ENCODE data around the gene PTPRE. TPM values are rescaled to one million over a fixed set of nuclear protein-coding genes. Genes with fewer than 3 reads are reported as not detected.

The PTPRE gene
- total RNA-seq, 4 donors from 2014 or later = 10.2 to 46.8 (median 28.8) TPM

DNA sequence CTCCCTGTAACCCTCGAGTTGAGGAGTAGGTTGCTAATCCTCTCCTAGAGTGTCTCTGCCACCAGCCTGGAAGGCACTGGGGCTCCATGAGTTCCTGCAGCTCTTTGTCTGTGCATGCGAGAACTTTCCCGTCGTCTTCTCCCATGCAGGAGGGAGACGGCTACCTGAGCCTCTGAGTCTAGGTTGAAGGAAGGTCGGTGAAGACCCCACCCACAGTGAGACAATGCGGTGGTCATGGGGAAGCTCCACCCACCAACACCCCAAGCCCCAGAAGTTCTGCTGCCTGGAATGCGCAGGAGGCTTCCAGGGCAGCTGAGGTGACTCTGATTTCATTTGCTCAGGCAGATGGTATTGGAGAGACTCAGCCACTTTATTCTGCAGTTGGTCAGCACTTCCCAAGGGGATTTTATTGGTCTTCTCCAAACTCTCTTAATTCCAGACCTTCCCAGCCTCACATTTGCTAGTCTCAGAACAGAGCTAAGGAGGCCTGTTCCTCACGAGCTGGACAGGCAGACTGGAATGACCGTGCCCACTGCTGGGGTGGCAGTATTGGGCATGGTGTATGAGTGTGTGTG, 36.5 kb downstream of the PTPRE start:
- H3K27me3 ChIP-seq = no peaks in the 10 kb centered on the region
- H3K4me3 ChIP-seq = no peak overlapping the region
- no peak for DNase-seq (ENCODE audit: low spot score in 2 of 2)
- 79% methylated on average over 10 of the region's 10 CpGs for WGBS
- H3K9me3 ChIP-seq = no peaks in the 10 kb centered on the region
- H3K36me3 ChIP-seq = no peaks in the 10 kb centered on the region
- H3K27ac ChIP-seq = no peak overlapping the region
- H3K4me1 ChIP-seq = peaks cover 17% of the 10 kb centered on the region
- TF ChIP-seq, protein P1, sequence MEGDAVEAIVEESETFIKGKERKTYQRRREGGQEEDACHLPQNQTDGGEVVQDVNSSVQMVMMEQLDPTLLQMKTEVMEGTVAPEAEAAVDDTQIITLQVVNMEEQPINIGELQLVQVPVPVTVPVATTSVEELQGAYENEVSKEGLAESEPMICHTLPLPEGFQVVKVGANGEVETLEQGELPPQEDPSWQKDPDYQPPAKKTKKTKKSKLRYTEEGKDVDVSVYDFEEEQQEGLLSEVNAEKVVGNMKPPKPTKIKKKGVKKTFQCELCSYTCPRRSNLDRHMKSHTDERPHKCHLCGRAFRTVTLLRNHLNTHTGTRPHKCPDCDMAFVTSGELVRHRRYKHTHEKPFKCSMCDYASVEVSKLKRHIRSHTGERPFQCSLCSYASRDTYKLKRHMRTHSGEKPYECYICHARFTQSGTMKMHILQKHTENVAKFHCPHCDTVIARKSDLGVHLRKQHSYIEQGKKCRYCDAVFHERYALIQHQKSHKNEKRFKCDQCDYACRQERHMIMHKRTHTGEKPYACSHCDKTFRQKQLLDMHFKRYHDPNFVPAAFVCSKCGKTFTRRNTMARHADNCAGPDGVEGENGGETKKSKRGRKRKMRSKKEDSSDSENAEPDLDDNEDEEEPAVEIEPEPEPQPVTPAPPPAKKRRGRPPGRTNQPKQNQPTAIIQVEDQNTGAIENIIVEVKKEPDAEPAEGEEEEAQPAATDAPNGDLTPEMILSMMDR (IDR thresholded peaks at IDR 0.05) = no peak
- no peak for TF ChIP-seq POLR2A (IDR thresholded peaks at IDR 0.05)
- TF ChIP-seq POLR2AphosphoS5 (IDR thresholded peaks at IDR 0.05) = no peak
- no peak for TF ChIP-seq EP300 (IDR thresholded peaks at IDR 0.05)

DNA sequence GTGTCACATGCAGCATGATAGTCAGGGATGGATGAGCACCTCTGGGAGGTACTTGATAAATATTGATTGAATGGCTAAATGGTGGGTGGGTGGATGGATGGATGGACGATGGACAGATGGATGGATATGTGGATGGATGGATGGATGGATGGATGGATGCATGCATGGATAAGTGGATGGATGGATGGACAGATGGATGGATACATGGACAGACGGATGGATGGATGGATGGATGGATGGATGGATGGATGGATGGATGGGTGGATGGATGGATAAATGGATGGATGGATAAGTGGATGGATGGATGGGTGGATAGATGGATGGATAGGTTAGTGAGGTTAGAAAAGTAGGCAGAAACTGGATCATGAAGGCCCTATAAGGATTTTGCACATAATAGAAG, 37.4 kb downstream of the PTPRE start:
- H3K36me3 ChIP-seq = no peaks in the 10 kb centered on the region
- peaks cover 17% of the 10 kb centered on the region for H3K4me1 ChIP-seq
- H3K27me3 ChIP-seq = no peaks in the 10 kb centered on the region
- 86% methylated on average over 2 of the region's 2 CpGs for WGBS
- TF ChIP-seq POLR2AphosphoS5 (IDR thresholded peaks at IDR 0.05) (no peak), EP300 (IDR thresholded peaks at IDR 0.05) (no peak), POLR2A (IDR thresholded peaks at IDR 0.05) (no peak)
- TF ChIP-seq, protein P1 (IDR thresholded peaks at IDR 0.05) = no peak
- no peak overlapping the region for H3K27ac ChIP-seq
- no peak for DNase-seq (ENCODE audit: low spot score in 2 of 2)
- no peak overlapping the region for H3K4me3 ChIP-seq
- no peaks in the 10 kb centered on the region for H3K9me3 ChIP-seq

DNA sequence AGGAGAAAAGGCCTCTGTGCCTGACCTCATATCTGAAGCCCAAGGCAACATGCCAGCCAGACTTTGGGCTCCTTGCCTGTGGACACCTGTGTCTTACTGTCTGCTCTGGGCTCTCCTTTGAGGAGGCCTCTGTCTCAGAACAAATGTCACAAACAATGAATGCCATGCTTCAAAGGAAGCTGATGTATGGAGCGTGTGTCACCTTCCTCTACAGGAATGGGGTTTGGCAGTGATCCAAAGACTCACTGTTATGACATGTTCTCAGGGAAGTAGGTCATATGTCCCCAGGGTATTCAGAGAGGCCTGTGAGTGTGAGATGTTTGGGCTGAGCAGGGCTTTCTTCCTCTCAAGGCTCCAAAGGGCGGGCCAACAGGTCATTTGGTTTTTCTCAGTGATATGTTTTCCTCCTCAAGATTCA, 38.4 kb downstream of the PTPRE start:
- H3K27ac ChIP-seq = no peak overlapping the region
- WGBS = 51% methylated on average over 2 of the region's 2 CpGs
- DNase-seq (ENCODE audit: low spot score in 2 of 2) = no peak

DNA sequence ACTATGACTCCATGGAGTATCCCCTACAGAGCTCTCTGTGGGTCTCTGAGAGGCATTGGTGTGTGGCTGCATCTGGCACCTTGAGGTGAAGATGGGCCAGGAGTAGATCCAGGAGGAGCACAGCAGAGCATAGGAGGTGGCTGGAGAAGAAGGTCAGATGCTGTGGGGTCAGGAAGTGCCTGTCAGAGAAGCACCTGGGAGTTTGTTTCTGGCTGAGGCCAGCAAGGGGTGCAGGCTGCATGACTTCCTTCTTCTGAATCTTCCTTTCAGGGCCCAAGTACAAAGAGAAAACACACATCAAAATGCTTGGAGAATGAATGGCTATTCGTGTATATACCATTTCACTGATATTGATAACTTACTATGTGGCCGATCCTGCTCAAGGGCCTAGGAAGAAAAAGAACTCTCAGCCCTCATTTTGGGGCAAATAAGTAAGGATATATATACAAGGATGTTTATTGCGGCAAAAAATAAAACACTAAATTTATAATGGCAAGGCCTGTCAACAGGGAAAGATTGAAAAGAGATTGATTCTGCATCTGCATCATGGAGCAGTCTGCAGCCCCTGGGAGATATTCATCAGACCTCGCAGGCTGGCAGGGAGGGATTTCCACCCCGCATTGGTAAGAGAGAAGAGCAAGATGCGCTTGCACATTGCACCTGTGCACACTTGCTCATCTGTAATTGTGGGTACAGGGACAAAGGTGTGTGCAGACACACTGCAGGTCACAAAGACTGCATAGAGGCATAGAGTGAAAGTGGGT, 39.2 kb downstream of the PTPRE start:
- Histone ChIP-seq H3K27me3 (no peaks in the 10 kb centered on the region), H3K9me3 (no peaks in the 10 kb centered on the region), H3K36me3 (no peaks in the 10 kb centered on the region), H3K27ac (no peak overlapping the region), H3K4me1 (peaks cover 17% of the 10 kb centered on the region), H3K4me3 (no peak overlapping the region)
- WGBS = 84% methylated on average over 6 of the region's 6 CpGs
- DNase-seq (ENCODE audit: low spot score in 2 of 2) = no peak
- TF ChIP-seq POLR2A (IDR thresholded peaks at IDR 0.05) (no peak), POLR2AphosphoS5 (IDR thresholded peaks at IDR 0.05) (no peak), EP300 (IDR thresholded peaks at IDR 0.05) (no peak)
- TF ChIP-seq, protein P1 (IDR thresholded peaks at IDR 0.05) = no peak

More for the DNA sequence above, 38.4 kb downstream of the PTPRE start:
- TF ChIP-seq EP300 (IDR thresholded peaks at IDR 0.05) (no peak), POLR2A (IDR thresholded peaks at IDR 0.05) (no peak), POLR2AphosphoS5 (IDR thresholded peaks at IDR 0.05) (peak in 1 of 3 donors; percentile 45)
- TF ChIP-seq, protein P1 (IDR thresholded peaks at IDR 0.05) = no peak
- H3K27me3 ChIP-seq = no peaks in the 10 kb centered on the region
- peaks cover 17% of the 10 kb centered on the region for H3K4me1 ChIP-seq
- no peaks in the 10 kb centered on the region for H3K36me3 ChIP-seq
- no peaks in the 10 kb centered on the region for H3K9me3 ChIP-seq
- H3K4me3 ChIP-seq = no peak overlapping the region

DNA sequence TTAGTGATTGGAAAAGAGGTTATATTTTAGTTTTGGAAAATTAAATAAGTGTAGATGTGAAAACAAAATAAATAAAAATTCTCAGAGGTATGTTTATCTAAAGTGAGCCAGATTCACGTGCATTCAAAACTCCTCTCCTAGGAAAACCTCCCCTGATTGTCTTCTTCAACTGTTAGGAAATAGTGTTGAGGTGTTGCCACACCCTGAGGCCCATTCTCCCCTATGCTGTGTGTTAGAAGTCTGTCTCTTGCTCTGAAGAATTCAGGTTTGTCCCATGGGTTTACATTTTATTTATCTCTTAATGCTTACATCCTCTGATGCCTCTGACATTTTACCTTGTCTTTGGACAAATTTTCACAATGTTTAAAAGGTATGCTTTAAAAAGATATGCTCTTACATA, 40.3 kb downstream of the PTPRE start:
- 60% methylated on average over 1 of the region's 1 CpG for WGBS
- TF ChIP-seq EP300 (IDR thresholded peaks at IDR 0.05) = no peak
- TF ChIP-seq POLR2AphosphoS5 (IDR thresholded peaks at IDR 0.05) = no peak
- no peak for TF ChIP-seq POLR2A (IDR thresholded peaks at IDR 0.05)
- TF ChIP-seq, protein P1 (IDR thresholded peaks at IDR 0.05) = no peak
- Histone ChIP-seq H3K4me1 (peaks cover 17% of the 10 kb centered on the region), H3K9me3 (no peaks in the 10 kb centered on the region), H3K4me3 (no peak overlapping the region), H3K27me3 (no peaks in the 10 kb centered on the region), H3K36me3 (no peaks in the 10 kb centered on the region), H3K27ac (no peak overlapping the region)
- no peak for DNase-seq (ENCODE audit: low spot score in 2 of 2)
